KG1 (cell line): ENCODE data around the gene PTPN9.
A peak's percentile ranks its signal among the peaks of the same experiment; 100 is the strongest.
"Not testable (repeated sequence)": the region's sequence is repeated elsewhere in the genome, so short reads cannot be mapped to it uniquely, and the experiment has no call there.

Source experiments
- DNase-seq: peaks from one replicate; lab custom pipeline; 2025; lab: John Stamatoyannopoulos, UW

Gene PTPN9

DNA sequence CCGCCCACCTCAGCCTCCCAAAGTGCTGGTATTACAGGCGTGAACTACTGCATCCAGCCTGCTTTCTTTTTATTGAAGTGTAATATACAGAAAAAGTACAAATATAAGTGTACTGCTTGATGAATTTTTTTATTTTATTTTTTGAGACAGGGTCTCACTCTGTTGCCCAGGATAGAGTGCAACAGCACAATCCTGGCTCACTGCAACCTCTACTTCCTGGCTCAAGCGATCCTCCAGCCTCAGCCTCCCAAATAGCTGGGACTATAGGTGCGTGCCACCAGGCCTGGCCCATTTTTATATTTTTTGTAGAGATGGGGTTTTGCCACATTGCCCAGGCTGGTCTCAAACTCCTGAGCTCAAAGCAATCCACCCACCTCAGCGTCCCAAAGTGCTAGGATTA, 3.8 kb upstream of the PTPN9 start:
- not testable (repeated sequence) for DNase-seq

DNA sequence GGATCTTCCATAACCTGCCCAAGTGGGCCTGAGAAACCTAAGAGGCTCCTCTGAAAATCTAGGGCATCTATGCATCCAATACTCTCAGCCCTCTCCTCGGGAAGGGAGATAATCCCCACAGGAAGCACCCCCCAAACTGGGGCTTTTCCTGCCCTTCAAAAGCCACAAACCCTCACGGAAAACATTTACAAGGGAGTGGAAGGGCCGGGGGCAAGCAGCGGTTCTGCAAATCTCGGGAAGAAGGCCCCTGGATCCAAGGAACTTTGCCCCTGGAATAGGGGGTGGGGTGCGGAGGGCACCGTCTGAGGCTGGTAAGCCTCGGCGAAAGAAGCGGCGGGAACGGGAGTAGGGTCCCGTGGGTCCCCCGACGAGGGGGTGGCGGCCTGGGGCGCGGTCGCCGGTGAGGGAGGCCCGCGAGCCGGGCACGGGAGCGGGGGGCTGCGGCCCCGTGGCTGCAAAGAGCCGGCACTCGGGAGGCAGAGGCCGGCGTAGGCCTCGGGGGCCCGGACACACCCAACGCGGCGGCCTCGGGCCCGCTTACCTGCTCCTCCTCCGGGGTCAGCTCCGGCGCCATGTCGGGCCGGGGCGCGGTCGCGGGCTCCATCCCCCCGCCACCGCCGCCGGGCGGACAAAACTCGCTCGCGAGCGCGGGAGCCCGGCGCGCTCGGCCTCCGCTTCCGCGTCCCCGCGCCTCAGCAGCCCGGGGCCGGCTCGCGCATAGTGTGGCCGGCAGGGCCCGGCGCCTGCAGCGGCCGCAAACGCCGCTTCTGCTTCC, 755 bp downstream of the PTPN9 start:
- peak; percentile 62 for DNase-seq

DNA sequence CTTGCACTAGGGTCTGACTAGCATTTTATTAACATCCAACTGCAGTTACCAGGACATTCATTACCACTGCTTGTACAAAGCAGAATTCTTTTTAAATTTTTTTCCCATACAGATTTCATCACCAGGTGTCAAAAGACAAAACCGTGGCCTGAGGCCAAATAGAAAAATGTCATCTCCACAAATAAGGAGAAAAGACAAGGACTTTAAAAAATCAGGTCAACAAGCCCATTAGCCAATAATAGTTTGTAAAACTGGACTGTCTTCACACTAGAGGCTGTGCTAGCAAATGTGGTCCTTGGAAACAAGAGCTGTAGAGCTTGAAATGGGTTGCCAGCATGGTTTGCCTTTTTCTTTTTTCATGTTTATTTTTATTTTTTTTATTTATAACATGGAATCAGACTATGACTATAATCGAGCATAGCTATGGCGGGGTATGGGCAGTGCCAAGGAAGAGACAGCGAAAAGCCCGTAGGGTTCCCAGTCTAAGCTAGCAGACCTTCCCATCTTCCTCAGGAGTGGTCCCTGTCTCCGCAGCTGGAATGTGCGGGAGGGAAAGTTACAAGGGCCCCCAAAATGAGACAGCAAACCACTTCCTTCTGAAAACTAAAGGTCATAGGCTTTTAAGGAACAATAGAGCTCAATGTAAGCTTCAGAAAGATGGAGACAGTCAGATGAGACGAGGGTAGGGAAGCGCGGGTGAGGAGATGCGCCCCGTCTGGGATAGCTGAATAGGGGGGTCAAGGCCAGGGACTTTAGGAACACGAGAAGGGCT, 1.5 kb downstream of the PTPN9 start:
- DNase-seq = no peak

DNA sequence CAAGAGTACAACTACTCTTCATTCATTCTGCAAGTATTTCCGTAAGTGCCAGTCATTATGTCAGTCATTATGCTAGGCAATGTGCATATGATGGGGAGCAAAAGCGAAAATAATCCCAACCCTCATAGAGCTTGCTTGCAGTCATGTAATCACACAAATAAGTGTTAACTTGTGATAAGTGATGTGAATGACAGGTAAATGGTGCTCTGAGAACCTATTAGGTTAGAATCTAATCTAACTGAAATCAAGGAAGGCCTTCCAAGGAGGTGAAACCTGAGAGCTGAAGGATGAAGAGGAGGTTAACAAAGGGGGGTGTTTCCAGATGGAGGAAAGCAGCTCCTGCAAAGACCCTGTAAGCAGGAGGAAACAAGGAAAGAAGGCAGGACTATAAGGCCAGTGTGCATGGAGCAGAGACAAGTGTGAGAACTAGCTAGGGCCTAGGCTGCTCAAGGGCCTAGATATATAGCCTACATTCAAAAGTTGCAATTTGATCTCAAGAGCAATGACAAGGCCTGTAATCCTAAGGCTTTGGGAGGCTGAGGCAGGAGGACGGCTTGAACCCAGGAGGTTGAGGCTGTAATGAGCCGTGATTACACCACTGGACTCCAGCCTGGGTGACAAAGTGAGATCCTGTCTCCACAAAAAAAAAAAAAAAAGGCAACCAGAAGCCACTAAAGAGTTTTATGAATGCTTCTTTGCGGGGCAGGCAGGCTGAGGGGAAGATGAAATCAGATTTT, 5.3 kb downstream of the PTPN9 start:
- no peak for DNase-seq

DNA sequence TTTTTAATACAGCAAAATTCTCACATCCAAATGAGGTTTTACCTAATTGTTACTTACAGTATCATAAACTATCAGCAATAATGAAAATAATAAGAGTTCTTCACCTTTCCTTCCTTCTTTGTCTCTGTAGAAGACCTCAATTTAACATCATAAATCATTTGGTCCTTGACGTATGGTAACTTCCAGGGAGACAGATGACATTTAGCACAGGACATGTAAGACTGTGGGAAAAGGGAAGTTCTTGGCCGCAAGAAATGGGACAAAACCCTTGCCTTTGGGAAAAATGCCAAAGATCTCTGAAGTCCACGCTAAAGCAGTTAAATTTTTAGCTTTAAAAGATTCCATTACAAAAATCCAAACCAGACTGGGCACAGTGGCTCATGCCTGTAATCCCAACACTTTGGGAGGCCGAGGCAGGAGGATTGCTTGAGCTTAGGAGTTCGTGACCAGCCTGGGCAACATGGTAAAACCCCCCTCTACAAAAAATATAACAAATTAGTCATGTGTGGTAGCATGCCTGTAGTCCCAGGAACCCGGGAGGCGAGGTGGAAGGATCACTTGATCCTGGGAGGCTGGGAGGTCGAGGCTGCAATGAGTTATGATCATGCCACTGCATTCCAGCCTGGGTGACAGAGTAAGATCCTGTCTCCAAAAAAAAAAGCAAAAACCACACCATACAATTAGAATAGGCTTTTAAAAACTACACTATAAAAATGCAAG, 8.8 kb downstream of the PTPN9 start:
- DNase-seq = no peak

DNA sequence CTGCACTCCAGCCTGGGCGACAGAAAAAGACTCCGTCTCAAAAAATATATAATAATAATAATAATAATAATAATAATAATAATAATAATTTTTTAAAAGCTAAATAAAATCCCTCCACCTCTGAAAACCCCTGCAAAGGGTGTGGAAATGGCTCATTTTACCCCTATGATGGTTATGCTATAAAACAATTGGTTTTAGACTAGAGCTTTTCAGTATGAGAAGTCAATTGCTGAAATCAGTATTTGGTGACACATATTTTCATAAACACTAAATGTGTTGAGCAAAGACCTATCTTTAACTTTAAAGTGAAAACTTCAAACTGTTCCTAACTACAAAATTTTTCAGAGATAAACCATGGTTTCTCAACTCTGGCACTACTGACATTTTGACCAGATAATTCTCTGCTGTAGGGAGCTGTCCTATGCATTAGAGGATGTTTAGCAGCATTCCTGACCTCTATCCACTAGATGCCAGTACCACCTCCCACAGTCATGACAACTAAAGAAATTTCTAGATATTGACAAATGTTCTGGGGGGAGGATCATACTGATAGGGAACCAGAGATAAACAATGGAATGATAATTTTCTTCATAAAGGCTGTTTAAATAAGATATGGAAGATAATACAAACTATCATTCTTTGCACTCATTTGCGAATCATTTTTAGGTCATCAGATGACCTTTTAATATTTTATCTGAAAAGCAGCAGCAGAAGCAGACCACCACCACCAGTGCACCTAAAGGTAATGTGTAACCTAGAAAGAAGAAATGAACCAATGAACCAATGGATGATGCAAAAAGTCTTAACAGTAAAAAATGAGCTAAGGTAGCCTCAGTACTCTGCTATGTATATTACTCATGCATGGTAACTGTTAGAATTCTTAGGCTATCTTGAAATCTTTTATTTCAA, 13.8 kb downstream of the PTPN9 start:
- DNase-seq = no peak

DNA sequence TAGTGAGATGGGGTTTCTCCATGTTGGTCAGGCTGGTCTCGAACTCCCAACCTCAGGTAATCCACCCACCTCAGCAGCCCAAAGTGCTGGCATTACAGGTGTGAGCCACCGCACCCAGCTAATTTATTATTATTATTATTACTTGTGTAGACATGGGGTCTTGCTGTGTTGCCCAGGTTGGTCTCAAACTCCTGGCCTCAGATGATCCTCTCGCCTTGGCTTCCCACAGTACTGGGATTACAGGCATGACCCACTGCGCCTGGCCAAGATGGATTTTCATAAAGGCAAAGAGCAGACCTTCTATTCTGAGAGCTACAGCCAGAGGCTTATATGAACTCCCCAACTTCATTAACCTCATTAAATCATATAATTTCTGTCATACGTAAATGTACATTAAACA, 17.2 kb downstream of the PTPN9 start:
- no peak for DNase-seq

DNA sequence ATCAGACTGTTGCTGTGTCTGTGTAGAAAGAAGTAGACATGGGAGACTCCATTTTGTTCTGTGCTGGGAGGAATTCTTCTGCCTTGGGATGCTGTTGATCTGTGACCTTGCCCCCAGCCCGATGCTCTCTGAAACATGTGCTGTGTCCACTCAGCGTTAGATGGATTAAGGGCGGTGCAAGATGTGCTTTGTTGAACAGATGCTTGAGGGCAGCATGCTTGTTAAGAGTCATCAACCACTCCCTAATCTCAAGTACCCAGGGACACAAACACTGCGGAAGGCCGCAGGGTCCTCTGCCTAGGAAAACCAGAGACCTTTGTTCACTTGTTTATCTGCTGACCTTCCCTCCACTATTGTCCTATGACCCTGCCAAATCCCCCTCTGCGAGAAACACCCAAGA, 19.8 kb downstream of the PTPN9 start:
- DNase-seq = not testable (repeated sequence)

DNA sequence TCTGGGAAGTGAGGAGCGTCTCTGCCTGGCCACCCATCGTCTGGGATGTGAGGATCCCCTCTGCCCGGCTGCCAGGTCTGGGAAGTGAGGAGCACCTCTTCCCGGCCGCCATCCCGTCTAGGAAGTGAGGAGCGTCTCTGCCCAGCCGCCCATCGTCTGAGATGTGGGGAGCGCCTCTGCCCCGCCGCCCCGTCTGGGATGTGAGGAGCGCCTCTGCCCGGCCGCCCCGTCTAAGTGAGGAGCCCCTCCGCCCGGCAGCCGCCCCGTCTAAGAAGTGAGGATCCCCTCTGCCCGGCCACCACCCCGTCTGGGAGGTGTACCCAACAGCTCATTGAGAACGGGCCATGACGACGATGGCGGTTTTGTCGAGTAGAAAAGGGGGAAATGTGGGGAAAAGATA, 20.2 kb downstream of the PTPN9 start:
- not testable (repeated sequence) for DNase-seq

DNA sequence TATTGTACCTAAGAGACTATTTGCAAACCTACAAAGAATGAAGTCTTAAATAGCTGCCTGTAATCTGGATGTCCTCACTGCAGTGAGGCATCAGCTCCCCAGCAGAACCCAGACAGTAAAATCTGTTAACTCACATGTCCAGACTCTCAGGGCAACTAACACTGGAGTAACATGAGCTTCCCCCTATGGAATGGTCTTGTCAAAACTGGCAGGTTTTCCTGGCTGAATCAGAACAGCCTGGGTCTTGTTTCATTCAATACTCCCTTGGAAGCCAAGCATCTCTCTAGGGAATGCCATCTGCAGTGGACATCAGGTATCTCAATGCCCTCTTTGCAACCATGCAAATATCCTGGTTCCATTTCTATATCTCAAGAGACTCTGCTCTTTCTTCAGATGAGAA, 24.4 kb downstream of the PTPN9 start:
- DNase-seq = no peak

DNA sequence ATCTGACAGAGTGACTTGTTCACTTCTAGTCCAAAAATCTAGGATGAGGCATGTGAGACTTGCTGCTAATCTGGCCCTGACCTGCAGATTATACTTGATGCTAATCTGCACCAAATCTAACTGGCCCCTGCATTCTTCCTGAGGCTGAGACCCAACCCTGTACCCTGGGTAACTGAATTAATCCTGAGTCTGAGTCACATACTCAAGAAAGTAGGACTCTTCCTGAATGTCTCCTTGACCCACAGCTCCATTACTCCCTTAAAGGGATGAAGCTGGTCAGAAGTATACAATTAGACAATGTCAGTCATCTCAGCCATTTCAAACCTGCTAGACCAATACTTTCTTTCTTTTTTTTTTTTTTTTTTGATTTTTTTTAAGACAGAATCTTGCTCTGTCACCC, 25.5 kb downstream of the PTPN9 start:
- DNase-seq = no peak

DNA sequence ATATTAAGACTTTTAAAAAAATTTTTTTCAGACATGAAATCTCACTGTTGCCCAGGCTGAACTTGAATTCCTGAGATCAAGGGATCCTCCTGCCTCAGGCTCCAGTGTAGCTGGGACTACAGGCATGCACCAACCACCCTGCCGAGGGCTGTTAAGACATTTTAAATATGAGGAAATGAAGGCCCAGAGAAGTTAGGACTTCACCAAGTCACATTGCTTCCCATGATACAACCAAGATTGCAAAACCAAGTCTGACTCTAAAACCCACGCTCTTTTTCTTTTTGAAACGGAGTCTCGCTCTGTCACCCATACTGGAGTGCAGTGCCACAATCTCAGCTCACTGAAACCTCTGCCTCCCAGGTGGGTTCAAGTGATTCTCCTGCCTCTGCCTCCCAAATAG, 28.0 kb downstream of the PTPN9 start:
- DNase-seq = no peak

DNA sequence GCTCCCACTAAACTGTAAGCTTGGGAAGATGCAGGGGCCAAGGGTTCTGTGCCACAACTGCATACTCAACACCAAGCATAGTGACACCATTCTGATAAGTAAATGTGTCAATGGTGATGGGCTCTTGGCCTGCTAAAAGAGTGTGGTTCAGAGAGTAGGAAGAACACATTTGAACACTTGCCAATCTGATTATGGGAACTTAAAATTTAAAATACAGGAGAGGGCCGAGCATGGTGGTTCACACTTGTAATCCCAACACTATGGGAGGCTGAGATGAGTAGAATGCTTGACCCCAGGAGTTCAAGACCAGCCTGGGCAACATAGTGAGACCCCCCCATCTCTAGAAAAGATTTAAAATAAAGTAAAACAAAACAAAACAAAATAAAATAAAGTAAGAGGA, 34.1 kb downstream of the PTPN9 start:
- no peak for DNase-seq

DNA sequence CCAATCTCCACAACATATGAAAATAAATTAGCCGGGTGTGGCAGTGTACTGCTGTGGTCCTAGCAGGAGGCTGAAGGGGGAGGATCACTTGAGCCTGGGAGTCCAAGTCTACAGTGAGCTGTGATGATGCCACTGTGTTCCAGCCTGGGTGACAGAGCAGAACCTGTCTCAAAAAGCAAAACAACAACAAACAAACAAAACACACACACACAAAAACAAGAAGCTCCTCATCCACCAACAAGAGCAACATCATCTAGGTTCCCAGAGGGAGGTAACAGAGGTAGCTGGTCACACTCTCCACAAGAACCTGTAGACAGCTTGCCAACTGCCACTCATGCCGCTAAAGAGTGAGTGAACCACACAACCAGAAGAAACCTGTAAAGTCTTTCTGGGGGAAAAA, 34.8 kb downstream of the PTPN9 start:
- no peak for DNase-seq

DNA sequence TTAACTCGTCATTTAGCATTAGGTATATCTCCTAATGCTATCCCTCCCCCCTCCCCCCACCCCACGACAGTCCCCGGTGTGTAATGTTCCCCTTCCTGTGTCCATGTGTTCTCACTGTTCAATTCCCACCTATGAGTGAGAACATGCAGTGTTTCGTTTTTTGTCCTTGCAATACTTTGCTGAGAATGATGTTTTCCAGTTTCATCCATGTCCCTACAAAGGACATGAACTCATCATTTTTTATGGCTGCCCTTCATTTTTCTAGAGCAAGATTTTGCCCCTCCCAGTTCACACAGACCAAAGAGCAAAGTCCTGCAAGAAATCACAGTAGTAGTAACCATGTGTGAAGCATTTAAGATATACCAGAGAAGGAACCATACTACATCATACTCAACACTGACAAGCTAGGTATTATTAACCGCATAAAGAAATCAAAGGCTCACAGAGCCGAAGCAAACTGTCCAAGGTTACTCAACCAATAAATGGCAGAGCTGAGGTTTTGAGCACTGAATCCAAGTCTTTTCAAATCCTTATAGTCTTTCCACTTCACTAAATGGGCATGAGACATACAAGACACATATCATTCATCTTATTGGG, 36.1 kb downstream of the PTPN9 start:
- DNase-seq = not testable (repeated sequence)

DNA sequence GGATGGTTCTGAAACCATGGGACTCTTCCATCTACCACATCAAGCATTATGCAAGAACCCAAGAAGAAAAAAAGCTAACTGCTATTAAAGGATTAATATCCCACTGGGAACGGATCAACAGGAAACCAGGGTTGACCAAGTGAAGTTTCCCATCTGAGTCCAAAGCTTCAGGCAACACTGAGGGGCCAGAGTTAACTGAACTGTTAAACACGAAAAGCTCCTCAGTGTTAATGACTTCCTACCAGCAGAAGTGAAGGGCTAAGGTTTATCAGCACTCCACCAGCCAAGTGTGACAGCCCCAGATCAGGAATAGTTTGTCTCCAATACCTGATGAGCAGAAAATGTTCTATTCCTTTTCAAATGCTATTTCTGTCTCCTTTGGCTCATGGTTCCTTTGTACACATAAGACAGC, 36.7 kb downstream of the PTPN9 start:
- no peak for DNase-seq

DNA sequence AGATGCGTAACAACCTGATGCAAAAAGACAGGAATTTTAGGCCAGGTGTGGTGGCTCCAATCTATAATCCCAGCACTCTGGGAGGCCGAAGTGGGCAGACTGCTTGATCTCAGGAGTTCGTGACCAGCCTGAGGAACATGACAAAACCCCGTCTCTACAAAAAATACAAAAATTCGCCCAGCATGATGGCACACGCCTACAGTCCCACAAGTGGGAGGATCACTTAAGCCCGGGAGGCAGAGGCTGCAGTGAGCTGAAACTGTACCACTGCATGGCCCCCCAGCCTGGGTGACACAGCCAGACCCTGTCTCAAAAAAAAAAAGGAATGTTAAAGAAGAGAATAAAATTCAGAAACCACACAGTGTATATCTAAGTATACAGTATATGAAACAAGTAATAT, 40.7 kb downstream of the PTPN9 start:
- no peak for DNase-seq

DNA sequence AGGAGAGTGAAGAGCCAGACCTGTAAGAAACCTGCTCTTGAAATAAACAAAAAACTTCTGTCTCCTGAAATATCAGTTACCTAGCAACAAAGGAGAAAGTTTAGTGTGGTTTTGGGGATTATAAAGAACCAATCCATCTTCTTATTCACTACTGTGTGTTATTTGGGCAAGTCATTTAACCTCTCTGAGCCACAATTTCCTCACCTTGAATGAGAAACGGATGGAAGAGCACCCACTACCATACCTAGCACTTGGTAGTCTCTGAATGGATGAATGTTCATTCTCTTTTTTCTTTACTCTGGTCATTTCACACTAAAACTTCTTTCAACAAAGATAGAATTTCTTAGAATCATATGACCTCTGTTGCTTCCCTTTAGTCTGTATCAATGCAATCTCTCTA, 45.2 kb downstream of the PTPN9 start:
- no peak for DNase-seq

DNA sequence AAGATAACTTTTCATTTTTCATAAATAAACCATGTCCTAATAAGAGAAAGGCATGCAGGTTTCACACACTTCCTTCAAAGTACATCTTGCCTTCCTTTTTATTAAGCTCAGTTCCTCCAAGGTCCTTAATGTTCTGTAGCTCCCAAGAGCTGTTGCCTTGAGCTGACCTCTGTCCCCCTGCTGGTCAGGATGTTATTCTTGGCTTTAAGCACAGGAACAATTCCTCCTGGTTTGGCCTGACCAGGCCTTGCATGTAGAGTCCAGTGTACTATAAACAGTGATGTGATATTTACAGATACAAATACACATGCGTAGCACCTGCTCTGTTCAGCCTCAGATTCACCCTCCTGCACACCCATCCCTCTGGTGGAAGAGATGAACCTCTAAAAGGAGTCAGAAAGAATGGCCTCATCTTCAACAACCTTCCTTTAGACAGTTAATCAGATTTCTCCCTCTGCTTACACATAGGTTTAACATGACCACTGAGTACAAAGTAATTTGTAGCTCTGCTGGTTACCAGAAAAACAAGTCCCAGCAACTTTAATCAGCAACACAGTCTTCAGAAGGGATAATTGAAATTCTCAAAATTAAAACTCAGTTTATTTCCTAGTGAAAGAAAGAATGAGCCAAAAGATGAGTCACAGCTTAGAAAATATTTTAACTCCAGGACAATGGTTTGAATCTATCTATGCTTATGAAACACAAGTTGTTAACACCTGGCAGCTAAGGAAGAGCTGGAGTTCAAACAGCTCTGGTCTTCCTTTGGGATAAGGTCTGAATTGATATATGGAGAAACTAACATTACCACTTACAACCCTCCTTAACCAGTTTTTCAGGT, 46.5 kb downstream of the PTPN9 start:
- DNase-seq = no peak

DNA sequence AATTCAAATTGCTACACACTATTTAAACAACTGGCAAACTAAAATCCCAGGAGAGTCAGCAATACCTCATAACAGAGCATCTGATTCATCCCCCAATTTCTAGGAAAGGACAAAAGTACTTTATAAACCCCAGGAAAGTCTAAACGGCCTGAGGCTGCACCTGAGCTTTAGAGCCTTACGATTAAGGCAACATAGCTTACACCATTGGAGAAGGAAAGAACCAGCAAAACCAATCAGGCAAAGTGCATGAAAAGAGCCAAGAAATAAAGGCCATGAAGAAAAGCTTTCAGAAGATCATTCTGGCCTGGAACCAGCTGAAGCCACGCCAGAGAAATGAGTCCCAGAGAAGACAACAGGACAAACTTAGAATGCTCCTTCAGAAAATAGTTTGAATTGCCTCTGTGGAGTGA, 48.1 kb downstream of the PTPN9 start:
- no peak for DNase-seq
